MM.1S (cell line): ENCODE measurements around the gene PPP1R3E.

Experiments used
- CTCF ChIP-seq: fragments of 300-600 bp; sonication (generic); IDR thresholded peaks from 2 replicates; pipeline ENCODE4 v1.5.1; 2016; ENCODE audit warnings: antibody characterized with exemption, low read length, mixed read lengths
- EZH2 ChIP-seq: fragments of 300-600 bp; sonication (generic); optimal IDR thresholded peaks from 2 replicates; pipeline ENCODE3; 2017; ENCODE audit warnings: low read depth, mild to moderate bottlenecking, antibody characterized with exemption, low read length, mixed read lengths

- TF ChIP-seq CTCF (no peak), EZH2 (no peak)
Observed at GRCh38 chr14:23321572-23322547, 19.2 kb upstream of the PPP1R3E start.
